NOMO-1 (cell line): ENCODE measurements around the gene CPA5.
"Not testable (repeated sequence)": the region's sequence is repeated elsewhere in the genome, so short reads cannot be mapped to it uniquely, and the experiment has no call there.

Source experiments
- DNase-seq, 2 experiments: peaks; one replicate each; lab custom pipeline; 2025; ENCODE audit not compliant: unreplicated experiment in 2 of 2; lab: John Stamatoyannopoulos, UW

Gene CPA5, protein sequence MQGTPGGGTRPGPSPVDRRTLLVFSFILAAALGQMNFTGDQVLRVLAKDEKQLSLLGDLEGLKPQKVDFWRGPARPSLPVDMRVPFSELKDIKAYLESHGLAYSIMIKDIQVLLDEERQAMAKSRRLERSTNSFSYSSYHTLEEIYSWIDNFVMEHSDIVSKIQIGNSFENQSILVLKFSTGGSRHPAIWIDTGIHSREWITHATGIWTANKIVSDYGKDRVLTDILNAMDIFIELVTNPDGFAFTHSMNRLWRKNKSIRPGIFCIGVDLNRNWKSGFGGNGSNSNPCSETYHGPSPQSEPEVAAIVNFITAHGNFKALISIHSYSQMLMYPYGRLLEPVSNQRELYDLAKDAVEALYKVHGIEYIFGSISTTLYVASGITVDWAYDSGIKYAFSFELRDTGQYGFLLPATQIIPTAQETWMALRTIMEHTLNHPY

DNA sequence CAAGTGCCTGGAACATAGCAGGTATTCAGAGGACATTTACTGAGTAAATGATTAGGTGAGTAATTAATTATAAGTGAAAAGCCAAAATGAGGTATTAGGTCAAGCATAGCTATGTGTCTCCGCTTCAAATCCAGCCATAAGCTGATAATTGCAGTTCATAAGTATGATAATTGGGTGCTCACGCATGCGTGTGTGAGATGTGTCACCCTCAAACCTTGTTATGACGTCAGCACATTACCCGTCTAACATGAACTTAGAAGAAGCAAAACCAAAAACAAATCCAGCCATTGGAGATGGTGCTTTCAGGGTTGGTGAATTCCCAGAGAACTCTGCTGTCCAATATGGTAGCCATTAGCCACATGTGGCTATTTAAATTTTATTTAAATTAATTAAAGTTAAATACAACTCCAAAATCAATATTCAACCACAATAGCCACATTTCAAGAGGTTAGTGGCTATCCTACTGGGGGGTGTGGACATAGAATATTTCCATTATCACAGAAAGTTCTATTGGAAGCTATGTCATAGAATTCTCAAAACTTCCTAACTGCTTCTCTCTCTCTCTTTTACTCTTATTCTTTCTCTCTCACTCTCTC lies at the start of gene CPA5:
Gene CPA5, plus strand, starts transcription at position 546 of the 596 bp plus-strand sequence. CDS start 1,670 bp downstream, outside the sequence.
- no peak for DNase-seq

DNA sequence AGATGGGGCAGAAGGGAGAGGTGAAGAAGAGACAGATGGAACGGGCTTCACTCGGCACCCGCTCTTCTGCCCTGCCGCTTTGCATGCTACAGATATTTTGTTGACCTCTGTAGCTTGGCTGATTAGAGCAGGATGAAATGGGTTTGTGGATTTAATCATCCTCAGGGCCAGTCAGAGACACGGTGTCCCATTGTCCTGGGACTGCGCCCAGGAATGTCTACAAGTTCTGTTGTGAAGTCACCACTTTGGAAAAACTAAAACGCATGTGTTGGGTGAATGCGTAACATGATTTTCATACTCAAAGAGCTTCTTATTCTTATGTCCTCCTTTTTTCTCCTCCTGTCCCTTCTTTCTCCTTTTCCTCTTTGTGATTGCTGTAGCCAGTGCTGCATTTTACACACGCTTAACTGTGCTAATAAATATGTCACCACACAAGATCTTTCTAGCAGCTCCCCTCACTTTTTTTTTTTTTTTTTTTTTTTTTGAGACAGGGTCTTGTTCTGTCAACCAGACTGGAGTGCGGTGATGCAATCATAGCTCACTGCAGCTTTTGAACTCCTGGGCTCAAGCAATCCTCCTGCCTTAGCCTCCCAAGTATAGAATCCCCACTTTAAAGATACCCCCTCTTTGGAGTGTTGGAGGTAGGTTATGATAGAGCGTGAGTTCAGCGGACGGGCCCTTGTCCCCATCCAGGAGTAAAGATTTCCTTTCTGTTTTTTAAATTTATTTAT lies 48.2 kb upstream of the CPA5 start:
- DNase-seq = no peak

DNA sequence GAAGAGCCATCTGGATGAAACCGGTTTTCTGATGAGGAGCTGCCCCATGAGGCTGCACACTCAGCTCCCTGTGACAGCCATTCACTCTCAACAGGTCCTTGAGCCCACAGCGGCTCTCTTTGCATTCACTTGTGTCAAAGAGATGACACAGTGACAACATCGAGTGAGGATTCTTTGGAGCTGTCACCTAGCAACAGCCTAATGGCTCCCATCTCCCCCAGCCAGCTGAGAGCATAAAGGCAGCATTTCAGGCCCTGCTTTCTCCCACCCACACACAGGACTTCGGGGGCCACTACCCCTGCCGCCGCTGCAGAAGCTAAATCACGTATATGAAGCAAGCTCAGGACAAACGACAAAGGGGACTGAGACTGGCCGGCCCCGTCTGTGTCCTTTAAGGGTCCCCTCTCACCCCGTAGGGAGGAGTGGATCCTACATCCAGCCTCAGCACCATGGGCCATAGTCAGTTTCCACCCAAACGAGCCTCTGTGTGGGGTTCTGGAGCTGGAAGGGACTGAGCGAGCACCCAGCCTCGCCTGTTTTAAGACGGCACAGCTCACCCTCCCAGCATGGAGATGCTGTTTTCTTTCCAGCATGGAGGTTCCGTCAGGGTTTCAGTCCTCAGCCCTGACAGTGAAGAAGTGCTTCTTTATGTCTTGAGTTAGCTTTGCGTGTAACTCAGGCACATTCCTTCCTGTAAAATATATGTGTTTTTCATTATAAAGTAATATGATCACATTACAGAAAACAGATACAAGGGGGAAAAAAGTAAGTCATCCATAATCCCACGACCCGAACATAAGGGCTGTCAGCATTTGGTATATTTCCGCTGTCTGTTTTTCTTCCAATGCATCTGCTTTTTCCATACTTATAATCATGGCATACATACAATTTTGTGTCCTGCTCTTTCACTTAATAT lies 46.7 kb upstream of the CPA5 start:
- DNase-seq = no peak

DNA sequence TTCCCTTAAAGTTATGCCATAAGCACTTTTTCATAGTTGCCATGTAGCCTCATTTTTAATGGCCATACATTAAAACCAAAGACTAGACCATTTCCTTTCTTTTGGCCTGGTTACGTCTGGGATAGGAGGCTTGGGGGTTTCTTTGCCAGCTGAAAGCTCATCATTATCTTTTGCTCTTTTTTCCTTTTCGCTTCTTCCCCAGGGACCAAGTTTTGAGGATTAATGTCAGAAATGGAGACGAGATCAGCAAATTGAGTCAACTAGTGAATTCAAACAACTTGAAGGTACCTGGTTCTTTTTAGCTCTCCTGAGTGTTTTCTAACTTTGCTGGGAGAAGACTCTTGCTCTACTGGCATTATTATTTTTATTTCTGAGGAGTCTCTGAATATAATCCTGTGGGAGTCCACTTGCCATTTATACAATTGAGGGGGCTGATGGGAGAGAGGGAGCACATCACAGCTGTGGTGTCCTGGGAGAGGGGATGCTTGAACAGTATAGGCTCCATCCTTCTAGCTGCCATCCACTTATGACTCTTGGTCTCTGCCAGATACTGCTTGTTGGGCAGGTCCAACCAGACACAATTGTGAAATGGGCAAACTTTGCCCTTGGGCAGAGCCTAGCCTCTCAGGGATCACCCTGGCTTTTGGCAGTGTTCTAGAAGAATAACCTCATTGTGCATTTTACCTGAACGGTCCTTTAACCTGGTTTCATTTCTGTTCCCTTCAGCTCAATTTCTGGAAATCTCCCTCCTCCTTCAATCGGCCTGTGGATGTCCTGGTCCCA lies 45.9 kb upstream of the CPA5 start:
- DNase-seq = no peak

DNA sequence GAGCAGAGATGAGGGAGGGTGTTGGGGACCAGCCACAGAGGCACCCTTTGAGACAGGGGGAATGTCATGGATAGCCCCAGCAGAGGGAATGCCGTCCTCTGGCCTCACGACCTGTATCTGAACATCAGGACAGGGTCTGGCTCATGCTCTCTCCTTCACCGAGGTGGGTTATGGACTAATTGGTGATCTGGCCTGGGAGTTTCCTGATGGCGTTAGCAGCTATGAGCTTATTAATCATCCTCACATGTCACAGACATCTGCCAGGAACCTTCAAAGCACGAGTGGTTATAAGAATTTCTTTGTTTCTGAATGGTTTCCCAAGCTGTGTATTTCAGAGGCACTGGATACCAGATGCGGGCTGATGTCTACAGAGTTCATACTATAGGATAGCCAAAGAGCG lies 44.8 kb upstream of the CPA5 start:
- DNase-seq = no peak

DNA sequence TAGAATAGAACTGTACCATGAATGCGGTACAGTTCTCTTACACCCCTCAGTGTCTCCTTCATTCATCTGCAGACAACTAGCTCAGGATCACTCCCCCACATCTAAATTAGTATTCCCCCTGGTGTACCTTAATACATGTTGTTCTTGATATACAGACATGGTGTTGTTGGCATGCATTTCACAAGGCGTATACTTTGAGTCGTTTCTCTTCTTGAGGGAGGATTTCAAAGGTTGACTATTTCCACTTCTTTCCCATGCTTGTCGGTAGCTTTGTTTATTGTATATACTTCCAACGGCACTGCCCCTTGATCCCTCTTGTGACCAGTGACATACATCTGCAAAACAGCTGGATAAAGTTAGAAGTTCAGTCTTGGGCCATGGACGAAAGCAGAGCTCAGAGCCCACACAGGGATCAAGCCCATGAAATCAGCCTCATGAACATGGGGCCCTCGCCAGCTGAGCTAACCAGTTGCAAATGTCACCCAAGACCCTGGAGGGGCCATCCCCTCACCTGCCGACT lies 43.1 kb upstream of the CPA5 start:
- DNase-seq = no peak

DNA sequence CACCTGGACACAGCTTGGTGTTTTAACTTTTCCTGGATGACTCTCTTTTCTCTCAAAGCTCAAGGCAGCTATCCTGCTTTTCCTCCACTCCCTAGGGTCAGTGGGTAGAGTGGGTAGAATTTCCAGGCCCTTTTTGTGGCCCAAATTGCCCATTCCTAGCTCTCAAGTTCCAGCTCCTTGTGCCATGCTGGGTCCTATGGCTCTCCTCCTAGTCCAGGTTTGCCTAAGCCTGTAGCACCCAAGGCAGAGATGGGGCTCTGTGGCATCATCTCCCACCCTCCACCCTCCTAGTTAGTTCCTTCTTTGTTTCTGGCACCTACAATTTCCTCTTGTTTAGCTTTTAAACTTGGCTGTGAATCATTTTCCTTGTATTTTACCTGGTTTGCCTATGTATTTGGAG lies 42.0 kb upstream of the CPA5 start:
- no peak for DNase-seq

DNA sequence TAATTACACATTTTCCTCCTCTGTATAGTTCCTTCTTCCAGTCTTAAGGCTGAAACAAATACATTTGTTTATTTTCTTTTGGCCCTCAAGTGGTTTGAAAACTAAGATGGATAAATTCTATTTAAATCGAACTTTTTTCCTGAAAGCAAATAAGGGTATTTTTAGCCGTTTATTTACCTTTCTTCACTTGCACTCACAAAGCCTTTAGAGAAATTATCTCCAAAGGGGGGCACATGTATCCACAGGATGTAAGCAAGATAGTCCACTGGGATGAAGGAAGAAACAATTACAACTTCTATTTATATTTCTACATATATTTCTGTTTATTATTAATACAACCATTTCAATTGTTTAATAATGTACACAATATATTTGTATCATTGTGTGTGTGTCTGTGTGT lies 41.5 kb upstream of the CPA5 start:
- DNase-seq = no peak

DNA sequence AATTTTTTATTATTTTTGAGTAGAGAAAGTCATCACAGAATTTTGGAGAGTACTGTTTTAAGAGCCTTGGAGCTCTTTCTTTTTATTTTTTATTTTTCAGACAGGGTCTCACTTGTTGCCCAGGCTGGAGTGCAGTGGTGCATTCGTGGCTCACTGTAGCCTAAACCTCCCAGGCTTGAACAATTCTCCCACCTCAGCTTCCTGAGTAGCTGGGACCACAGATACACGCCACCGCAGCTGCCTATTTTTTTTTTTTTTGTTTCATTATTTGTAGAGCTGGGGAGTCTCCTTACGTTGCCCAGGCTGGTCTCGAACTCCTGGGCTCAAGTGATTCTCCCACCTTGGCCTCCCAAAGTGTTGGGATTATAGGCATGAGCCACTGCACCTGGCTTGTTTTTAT lies 41.1 kb upstream of the CPA5 start:
- DNase-seq = no peak

DNA sequence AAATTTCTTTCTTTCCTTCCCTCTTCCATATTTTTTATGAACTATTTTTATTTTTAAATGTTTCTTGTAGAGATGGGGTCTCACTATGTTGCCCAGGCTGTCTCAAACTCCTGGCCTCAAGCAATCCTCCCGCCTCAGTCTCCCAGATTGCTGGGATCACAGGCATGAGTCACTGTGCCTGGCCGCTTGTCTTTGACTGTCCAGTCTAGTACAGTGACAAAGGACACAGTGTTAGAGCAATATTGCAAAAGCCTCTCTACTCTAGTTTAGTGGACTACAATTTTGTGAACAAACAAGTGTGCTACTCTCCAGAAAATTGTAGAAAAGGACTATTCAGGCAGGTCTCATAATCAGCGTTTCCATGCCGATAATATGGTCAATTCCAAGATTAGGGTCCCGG lies 40.6 kb upstream of the CPA5 start:
- DNase-seq = no peak

DNA sequence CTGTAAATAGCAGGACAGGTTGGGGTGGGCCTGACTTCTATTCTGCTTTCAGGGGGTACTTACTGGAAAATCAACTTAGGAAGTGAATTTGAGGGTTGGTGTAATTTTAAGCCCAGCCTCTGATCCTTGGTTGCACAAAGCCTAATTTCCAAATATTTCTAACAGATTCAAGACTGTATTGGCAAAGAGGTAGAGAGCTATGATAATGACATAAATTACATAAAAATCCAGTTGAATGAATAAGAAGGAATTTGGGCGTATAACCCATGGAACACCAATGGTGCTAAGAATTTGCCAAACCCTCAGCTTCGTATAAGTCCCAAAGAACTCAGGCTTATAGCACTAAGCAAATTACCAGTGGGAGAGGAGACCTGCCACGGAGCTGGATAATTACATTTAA lies 39.7 kb upstream of the CPA5 start:
- DNase-seq = no peak

DNA sequence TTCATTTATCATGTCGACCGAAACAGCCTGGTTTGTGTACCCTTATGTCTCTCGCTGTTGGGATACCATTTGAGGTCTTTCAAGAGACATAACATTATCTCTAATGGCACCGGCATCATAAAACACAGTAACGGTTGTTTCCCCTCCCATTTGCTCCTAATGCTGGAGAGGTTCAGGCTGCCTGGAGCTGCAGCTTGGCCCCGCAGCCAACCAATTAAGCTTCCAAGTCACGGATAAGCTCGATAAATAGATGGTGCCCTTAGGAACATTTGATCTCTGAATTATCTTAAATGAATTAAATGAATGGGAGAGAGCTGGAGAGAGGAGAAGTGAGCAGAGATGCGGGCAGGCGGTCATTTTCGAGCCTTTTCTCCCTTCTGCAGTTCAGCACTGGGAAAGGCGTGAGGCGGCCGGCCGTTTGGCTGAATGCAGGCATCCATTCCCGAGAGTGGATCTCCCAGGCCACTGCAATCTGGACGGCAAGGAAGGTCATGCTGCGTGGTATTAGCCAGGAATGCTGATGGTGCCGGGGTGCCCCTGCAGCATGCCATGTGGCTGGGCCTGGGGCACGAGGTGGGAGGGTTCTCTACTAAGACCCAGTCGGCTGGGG lies 39.1 kb upstream of the CPA5 start:
- DNase-seq = no peak

DNA sequence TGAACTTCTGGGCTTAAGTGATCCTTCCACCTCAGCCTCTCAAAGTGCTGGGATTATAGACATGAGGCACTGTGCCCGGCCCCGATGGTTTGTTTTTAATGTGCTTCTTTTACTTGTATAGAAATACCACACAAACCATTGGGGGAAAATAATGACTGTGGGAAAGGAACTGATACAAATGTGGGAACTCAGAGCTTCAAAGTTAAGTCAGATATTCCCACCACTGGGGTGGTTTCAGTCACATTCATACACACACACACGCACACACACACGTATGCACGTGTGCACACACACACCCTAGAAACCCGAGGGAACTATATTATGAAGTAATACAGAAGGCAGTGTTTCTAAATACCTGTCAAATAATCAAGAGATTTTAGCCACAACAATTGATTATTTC lies 34.6 kb upstream of the CPA5 start:
- DNase-seq = no peak

DNA sequence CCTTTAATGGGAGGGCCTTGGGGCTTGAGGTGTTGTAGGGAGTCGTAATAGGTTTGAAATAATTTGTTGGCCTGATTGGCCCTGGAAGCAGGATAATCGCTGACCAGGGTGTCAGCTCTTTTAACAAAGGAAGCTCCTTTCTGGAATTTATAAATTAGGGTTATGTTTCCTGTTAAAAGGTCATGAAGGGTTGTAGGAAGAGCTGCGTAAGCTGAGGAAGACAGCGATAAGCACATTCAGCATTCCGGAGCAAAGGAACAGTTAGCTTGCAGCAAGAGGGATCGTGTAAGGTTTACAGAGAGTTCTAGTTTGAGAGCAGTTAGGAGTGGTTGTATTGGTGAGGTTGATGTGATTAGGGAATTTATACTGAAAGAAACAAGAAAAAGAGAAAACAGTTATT lies 30.3 kb upstream of the CPA5 start:
- DNase-seq = no peak

DNA sequence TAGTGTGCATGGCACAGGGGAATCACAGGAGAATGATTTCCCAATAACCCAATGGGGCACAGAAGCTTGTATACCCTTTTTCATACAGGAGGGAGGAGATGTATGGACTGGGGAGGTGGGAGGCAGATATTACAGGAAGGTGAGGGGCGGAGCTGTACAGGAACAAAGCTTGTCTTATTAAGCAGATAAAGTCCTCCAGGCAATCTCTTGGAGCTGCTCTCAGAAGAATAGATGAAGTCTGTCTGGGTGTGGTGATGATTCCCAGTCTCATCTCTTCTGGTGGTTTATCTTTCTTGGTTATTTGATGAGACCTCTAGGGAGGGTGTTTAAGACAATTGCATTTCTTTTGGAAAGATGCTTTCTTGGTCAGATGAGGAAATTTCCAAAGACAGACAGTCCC lies 25.1 kb upstream of the CPA5 start:
- no peak for DNase-seq

DNA sequence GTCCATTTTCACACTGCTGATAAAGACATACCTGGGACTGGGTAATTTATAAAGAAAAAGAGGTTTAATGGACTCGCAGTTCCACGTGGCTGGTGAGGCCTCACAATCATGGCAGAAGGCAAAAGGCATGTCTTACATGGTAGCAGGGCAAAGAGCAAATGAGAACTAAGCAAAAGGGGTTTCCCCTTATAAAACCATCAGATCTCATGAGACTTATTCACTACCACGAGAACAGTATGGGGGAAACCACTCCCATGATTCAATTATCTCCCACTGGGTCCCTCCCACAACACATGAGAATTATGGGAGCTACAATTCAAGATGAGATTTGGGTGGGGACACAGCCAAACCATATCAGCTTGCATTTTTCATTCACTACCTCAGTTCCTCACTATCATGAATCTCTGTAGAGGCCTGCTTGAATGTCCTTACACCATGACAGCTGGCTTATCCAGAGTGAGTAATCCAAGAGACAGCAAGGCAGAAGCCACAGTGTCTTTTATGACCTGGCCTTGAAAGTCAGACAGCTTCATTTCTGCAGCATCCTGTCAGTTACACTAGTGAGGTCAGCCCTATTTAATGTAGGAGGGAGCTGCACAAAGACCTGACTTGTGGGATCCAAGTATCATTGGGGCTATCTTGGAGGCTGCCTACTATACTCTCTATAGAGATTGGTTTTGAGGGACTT lies 22.9 kb upstream of the CPA5 start:
- not testable (repeated sequence) for DNase-seq

DNA sequence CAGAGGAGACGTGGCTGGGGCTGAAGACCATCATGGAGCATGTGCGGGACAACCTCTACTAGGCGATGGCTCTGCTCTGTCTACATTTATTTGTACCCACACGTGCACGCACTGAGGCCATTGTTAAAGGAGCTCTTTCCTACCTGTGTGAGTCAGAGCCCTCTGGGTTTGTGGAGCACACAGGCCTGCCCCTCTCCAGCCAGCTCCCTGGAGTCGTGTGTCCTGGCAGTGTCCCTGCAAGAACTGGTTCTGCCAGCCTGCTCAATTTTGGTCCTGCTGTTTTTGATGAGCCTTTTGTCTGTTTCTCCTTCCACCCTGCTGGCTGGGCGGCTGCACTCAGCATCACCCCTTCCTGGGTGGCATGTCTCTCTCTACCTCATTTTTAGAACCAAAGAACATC lies 22.0 kb upstream of the CPA5 start:
- no peak for DNase-seq

DNA sequence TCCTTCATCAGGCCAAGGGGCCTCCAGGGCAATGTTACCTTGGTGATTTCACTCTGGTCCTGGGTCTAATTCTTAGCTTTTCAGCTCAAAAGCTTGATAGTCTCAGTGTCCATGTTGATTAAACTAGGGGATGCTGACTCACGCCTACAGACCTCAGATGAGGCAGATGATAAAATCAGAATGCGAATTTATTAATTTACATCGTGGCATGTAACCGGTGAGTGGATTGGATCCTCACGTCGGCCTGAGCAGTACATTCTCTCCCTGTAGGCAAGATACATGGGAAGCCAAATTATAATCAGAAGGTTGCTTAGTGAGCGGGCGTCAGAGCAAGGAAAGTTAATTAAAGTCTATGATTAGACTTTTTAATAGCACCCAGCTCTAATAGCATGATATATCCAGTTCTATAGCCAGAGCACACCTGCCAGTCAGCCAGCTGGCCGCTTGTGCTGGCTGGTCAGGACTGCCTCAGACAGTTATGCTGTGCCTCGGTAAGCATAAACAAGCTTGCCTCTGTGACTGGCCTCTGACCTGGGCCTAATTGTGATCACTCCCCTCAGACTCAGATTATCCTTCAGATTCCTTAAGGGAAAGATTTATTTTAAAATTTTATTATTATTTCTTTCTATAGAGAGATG lies 20.2 kb upstream of the CPA5 start:
- no peak for DNase-seq
